K562 (cell line): ENCODE data around the gene KCTD11. TPM values are rescaled to one million over a fixed set of nuclear protein-coding genes. Genes with fewer than 3 reads are reported as not detected.

Experiments
- ATF7 ChIP-seq: fragments of 450-650 bp; IDR thresholded peaks from 2 replicates; pipeline ENCODE4 v1.7.1; 2014; ENCODE audit warnings: mild to moderate bottlenecking, moderate library complexity
- BCOR ChIP-seq: fragments of 450-650 bp; IDR thresholded peaks from 2 replicates; pipeline ENCODE4 v1.6.1; 2016
- CBFA2T2 ChIP-seq: fragments of 450-650 bp; conservative IDR thresholded peaks from 2 replicates; pipeline ENCODE4 v1.6.1; 2017; ENCODE audit warnings: mild to moderate bottlenecking
- FIP1L1 ChIP-seq: fragments of 200-400 bp; formaldehyde crosslinking; IDR thresholded peaks from 2 replicates; pipeline ENCODE4 v1.6.1; 2018; ENCODE audit warnings: mild to moderate bottlenecking, low read depth, low read length; ENCODE audit not compliant: poor library complexity, severe bottlenecking
- FOXJ2 ChIP-seq: fragments of 200-800 bp; sonication (Bioruptor generic); IDR thresholded peaks from 2 replicates; pipeline ENCODE4 v1.6.1; 2016; ENCODE audit warnings: missing genetic modification characterization, missing compliant biosample characterization
- FUS ChIP-seq: fragments of 200-400 bp; formaldehyde crosslinking; optimal IDR thresholded peaks from 2 replicates; pipeline ENCODE3; 2017; ENCODE audit warnings: low read depth, low read length
- GATA2 ChIP-seq: sonication (generic); formaldehyde crosslinking; IDR thresholded peaks from 2 replicates; pipeline ENCODE4 v1.4.0; 2020; ENCODE audit warnings: mild to moderate bottlenecking, missing genetic modification reagents
- HMGN3 ChIP-seq: IDR thresholded peaks from 2 replicates; pipeline ENCODE4 v1.6.1; 2011; ENCODE audit warnings: borderline replicate concordance, low read depth, mild to moderate bottlenecking, mixed read lengths, low read length; ENCODE audit not compliant: insufficient read length; ENCODE audit errors: extremely low read depth
- HSF4 ChIP-seq: fragments of 250-450 bp; sonication (Bioruptor Pico); IDR thresholded peaks from 2 replicates; pipeline ENCODE4 v2.1.2; 2022; ENCODE audit warnings: mild to moderate bottlenecking, moderate library complexity, borderline replicate concordance
- NFIC ChIP-seq: fragments of 450-650 bp; IDR thresholded peaks from 2 replicates; pipeline ENCODE4 v1.6.1; 2017; ENCODE audit warnings: mild to moderate bottlenecking, inconsistent platforms
- NKRF ChIP-seq: fragments of 450-650 bp; IDR thresholded peaks from 2 replicates; pipeline ENCODE4 v1.6.1; 2016; ENCODE audit warnings: borderline replicate concordance
- RBBP5 ChIP-seq: fragments of 200-600 bp; sonication (generic); IDR thresholded peaks from 2 replicates; pipeline ENCODE4 v1.6.1; 2012; ENCODE audit warnings: borderline replicate concordance, mild to moderate bottlenecking, low read length, control low read depth, inconsistent platforms; ENCODE audit not compliant: insufficient read depth, poor library complexity, severe bottlenecking
- RCOR1 ChIP-seq, 2 experiments: IDR thresholded peaks; 2 replicates each; pipeline ENCODE4 v1.6.1; 2012; ENCODE audit warnings: low read depth in 2 of 2, low read length in 2 of 2, borderline replicate concordance in 1 of 2, improper control_type of control experiment in 1 of 2
- RNF219 ChIP-seq: fragments of 250-450 bp; sonication (Bioruptor Pico); IDR thresholded peaks from 2 replicates; pipeline ENCODE4 v1.5.0; 2022; ENCODE audit warnings: mild to moderate bottlenecking
- RUNX1 ChIP-seq: sonication (generic); IDR thresholded peaks from 2 replicates; pipeline ENCODE4 v1.6.1; 2016; ENCODE audit warnings: antibody characterized with exemption, low read depth
- SIN3A ChIP-seq, 2 experiments: fragments of 150-350 bp in 1 of 2; IDR thresholded peaks; 2 replicates each; pipeline ENCODE4 v1.6.1; 2011 to 2016; ENCODE audit warnings: borderline replicate concordance in 2 of 2, low read depth in 2 of 2, low read length in 2 of 2, mild to moderate bottlenecking in 2 of 2, moderate library complexity in 2 of 2; ENCODE audit not compliant: control insufficient read depth in 1 of 2
- SMAD4 ChIP-seq: fragments of 250-450 bp; sonication (Bioruptor Pico); conservative IDR thresholded peaks from 2 replicates; pipeline ENCODE4 v1.8.0; 2021; ENCODE audit warnings: inconsistent platforms, mild to moderate bottlenecking, moderate library complexity
- SREBF1 ChIP-seq: fragments of 150-350 bp; IDR thresholded peaks from 2 replicates; pipeline ENCODE4 v1.6.1; 2014; ENCODE audit warnings: antibody characterized with exemption, low read depth, low read length, borderline replicate concordance
- TEAD2 ChIP-seq: fragments of 450-650 bp; IDR thresholded peaks from 2 replicates; pipeline ENCODE4 v1.6.1; 2016; ENCODE audit warnings: missing genetic modification characterization, control low read depth, missing compliant biosample characterization
- TOE1 ChIP-seq, 2 experiments: fragments of 450-650 bp in 1 of 2; sonication (generic) in 1 of 2; formaldehyde crosslinking in 1 of 2; IDR thresholded peaks; 2 replicates each; pipeline versions ENCODE4 v1.7.1 to v1.8.0; 2016 to 2022; ENCODE audit warnings: borderline replicate concordance in 2 of 2, mild to moderate bottlenecking in 2 of 2, antibody characterized with exemption in 1 of 2, inconsistent platforms in 1 of 2, low read depth in 1 of 2, missing genetic modification reagents in 1 of 2, moderate library complexity in 1 of 2
- ZNF780A ChIP-seq: fragments of 250-450 bp; sonication (Bioruptor Pico); IDR thresholded peaks from 2 replicates; pipeline ENCODE4 v1.5.0; 2021; ENCODE audit warnings: mild to moderate bottlenecking
- polyA plus RNA-seq, 8 experiments: library from polyadenylated mRNA; depleted of rRNA in 4 of 8; stranded (reverse) in 5 of 8; unstranded in 3 of 8; fragments of >200 nt; fragmentation: Nextera tagmentation in 2 of 8; fragmentation: Illumina TruSeq in 1 of 8; extraction: Ambion mirVana in 2 of 8; extraction: Trizol in 1 of 8; gene quantifications; 2 replicates each; pipeline versions ENCODE4 v1.2.1 to v1.2.3, GENCODE V29; 2011 to 2014; ENCODE audit warnings: inconsistent platforms in 1 of 8, missing spikeins in 1 of 8
- total RNA-seq, 7 experiments: library from RNA; depleted of rRNA in 6 of 7; stranded (reverse); fragments of >200 nt in 6 of 7; fragmentation: Illumina TruSeq in 2 of 7; extraction: Trizol in 2 of 7; gene quantifications; 2 replicates each; pipeline versions ENCODE4 v1.2.1 to v1.2.3, GENCODE V29; 2011 to 2021; ENCODE audit warnings: low replicate concordance in 1 of 7

KCTD11 gene
- total and polyA plus RNA-seq, 9 of the 15 experiments (the other 6 are each of a cell fraction or from before 2014, with no cell fraction given), result 0.01 to 3.2 (median 2.5) TPM; not detected in 1

- TF ChIP-seq ZNF780A (CRISPR knock-in tag) (no peak), SREBF1 (no peak), CBFA2T2 (no peak), RNF219 (CRISPR knock-in tag) (no peak), HSF4 (no peak), SMAD4 (CRISPR knock-in tag) (no peak), FUS (no peak), BCOR (no peak), GATA2 (CRISPR knock-in tag) (no peak), ATF7 (peak; percentile 59), FOXJ2 (tag) (no peak), HMGN3 (peak; percentile 52), NKRF (peak; percentile 72; the same call in 1 of the 2 replicates), RCOR1 (IDR thresholded peaks at IDR 0.05; ENCODE audit: borderline replicate concordance in 1 of 2, low read depth in 2 of 2, low read length in 2 of 2) (no peak), NFIC (no peak; the same call in 1 of the 2 replicates), FIP1L1 (no peak), RBBP5 (no peak), RUNX1 (no peak), TOE1 (IDR thresholded peaks at IDR 0.05; ENCODE audit: borderline replicate concordance) (no peak), TOE1 (CRISPR knock-in tag; IDR thresholded peaks at IDR 0.05; ENCODE audit: borderline replicate concordance, low read depth) (no peak), TEAD2 (tag) (no peak), SIN3A (IDR thresholded peaks at IDR 0.05; ENCODE audit: borderline replicate concordance in 2 of 2, control insufficient read depth in 1 of 2, low read depth in 2 of 2, low read length in 2 of 2) (peak; percentile 63 to 66; a peak in 1 of 4 replicates)
Measured at GRCh38 chr17:7403977-7404736, 52.2 kb downstream of the KCTD11 start, which contains the start of gene TMEM256 (continued).
